HCT116 (cell line): ENCODE results near the gene CLSTN1. TPM values are rescaled to one million over a fixed set of nuclear protein-coding genes. Genes with fewer than 3 reads are reported as not detected.
A peak's percentile ranks its signal among the peaks of the same experiment; 100 is the strongest.

Experiments used
- ATAC-seq: fragments of 200-7000 bp; cut with Tn5 transposase; 2 replicates; pipeline ENCODE4 v1.9.1; 2020; ENCODE audit warnings: mild to moderate bottlenecking, moderate library complexity
- BruUV-seq: library from RNA; stranded (reverse); fragments of 400-500 nt; replicated peaks from 2 replicates; lab custom pipeline; 2021; lab: Mats Ljungman, UMichigan
- CTCF ChIA-PET: fragments of 300-600 bp; sonication (Branson Sonifier 250); formaldehyde crosslinking; loops from one replicate; lab custom pipeline; 2021; ENCODE audit warnings: antibody characterized with exemption; lab: Charles Lee
- POLR2A ChIA-PET: fragments of 300-600, 350-600 bp; sonication (Branson Sonifier 250); formaldehyde crosslinking; loops from one replicate; lab custom pipeline; 2021; ENCODE audit warnings: antibody characterized with exemption; lab: Charles Lee
- RAD21 ChIA-PET, 2 experiments: fragments of 300-600 bp; sonication (Branson Sonifier 250); formaldehyde crosslinking; loops; one replicate each; lab custom pipeline; 2023; ENCODE audit warnings: low total read pairs in 2 of 2; ENCODE audit not compliant: uncharacterized antibody in 2 of 2, unreplicated experiment in 2 of 2, low non-redundant PET in 1 of 2; lab: Charles Lee
- DNase-seq: peaks from one replicate; pipeline ENCODE4 v3.0.0-alpha.2; 2010; ENCODE audit warnings: low read depth, low spot score
- H2AFZ ChIP-seq: fragments of 200-600 bp; shearing (Covaris generic), sonication (generic); 2 replicates; pipeline ENCODE4 v1.6.1; 2017; ENCODE audit warnings: low read depth, mixed run types, mixed read lengths, antibody characterized with exemption, low read length; ENCODE audit not compliant: poor library complexity, severe bottlenecking
- H3K27ac ChIP-seq: 2 replicates; pipeline ENCODE4 v1.5.1; 2012; ENCODE audit warnings: low read depth, low read length
- H3K27me3 ChIP-seq: fragments of 200-600 bp; sonication (generic); 2 replicates; pipeline ENCODE4 v1.6.1; 2016; ENCODE audit warnings: mixed run types, low read length, mixed read lengths; ENCODE audit not compliant: insufficient read depth
- H3K36me3 ChIP-seq, 2 experiments: fragments of 200-500 bp in 1 of 2; fragments of 200-600 bp in 1 of 2; sonication (Bioruptor generic) in 1 of 2; sonication (generic) in 1 of 2; 2 replicates each; pipeline versions ENCODE4 v1.5.1 to v1.6.1; 2014 to 2016; ENCODE audit warnings: low read length in 2 of 2, inconsistent platforms in 1 of 2, mixed read lengths in 1 of 2, mixed run types in 1 of 2; ENCODE audit not compliant: insufficient read depth in 2 of 2, control insufficient read depth in 1 of 2
- H3K4me1 ChIP-seq, 2 experiments: fragments of 200-600 bp in 1 of 2; sonication (generic) in 1 of 2; 2 replicates each; pipeline versions ENCODE4 v1.5.1 to v1.6.1; 2012 to 2017; ENCODE audit warnings: low read length in 2 of 2, inconsistent platforms in 1 of 2, mild to moderate bottlenecking in 1 of 2, mixed read lengths in 1 of 2, mixed run types in 1 of 2, moderate library complexity in 1 of 2; ENCODE audit not compliant: insufficient read depth in 2 of 2, control insufficient read depth in 1 of 2
- H3K4me2 ChIP-seq: fragments of 200-600 bp; sonication (generic); 2 replicates; pipeline ENCODE4 v1.6.1; 2017; ENCODE audit warnings: mixed run types, low read length, mixed read lengths
- H3K4me3 ChIP-seq, 2 experiments: fragments of 200-600 bp in 1 of 2; sonication (generic) in 1 of 2; replicated peaks in 1 of 2; 2 replicates each; pipeline ENCODE4 v1.5.1; 2011 to 2016; ENCODE audit warnings: low read length in 2 of 2, control low read depth in 1 of 2, low read depth in 1 of 2, mild to moderate bottlenecking in 1 of 2, mixed read lengths in 1 of 2, mixed run types in 1 of 2
- H3K79me2 ChIP-seq: fragments of 200-600 bp; sonication (generic); 2 replicates; pipeline ENCODE4 v1.6.1; 2017; ENCODE audit warnings: mild to moderate bottlenecking, mixed run types, low read length, moderate library complexity, mixed read lengths; ENCODE audit not compliant: insufficient read depth
- H3K9ac ChIP-seq: fragments of 200-600 bp; sonication (generic); 2 replicates; pipeline ENCODE4 v1.6.1; 2016; ENCODE audit warnings: low read length, mixed read lengths
- H3K9me2 ChIP-seq: fragments of 200-600 bp; sonication (generic), shearing (Covaris generic); 2 replicates; pipeline ENCODE4 v1.6.1; 2017; ENCODE audit warnings: mixed run types, mild to moderate bottlenecking, moderate library complexity; ENCODE audit not compliant: insufficient read depth
- H3K9me3 ChIP-seq, 2 experiments: fragments of 200-500 bp in 1 of 2; fragments of 200-600 bp in 1 of 2; sonication (Bioruptor generic) in 1 of 2; sonication (generic) in 1 of 2; 2 replicates each; pipeline ENCODE4 v1.6.1; 2014 to 2017; ENCODE audit warnings: low read length in 2 of 2, mixed read lengths in 2 of 2, inconsistent platforms in 1 of 2, low read depth in 1 of 2, mild to moderate bottlenecking in 1 of 2, mixed run types in 1 of 2, moderate library complexity in 1 of 2; ENCODE audit not compliant: control insufficient read depth in 1 of 2, insufficient read depth in 1 of 2
- H4K20me1 ChIP-seq: fragments of 200-600 bp; sonication (generic), shearing (Covaris generic); 2 replicates; pipeline ENCODE4 v1.6.1; 2017; ENCODE audit warnings: mixed run types, mild to moderate bottlenecking, moderate library complexity; ENCODE audit not compliant: insufficient read depth
- CBX3 ChIP-seq: IDR thresholded peaks from 2 replicates; pipeline ENCODE4 v1.6.1; 2012; ENCODE audit warnings: low read depth
- EGR1 ChIP-seq: IDR thresholded peaks from 2 replicates; pipeline ENCODE4 v1.6.1; 2012; ENCODE audit warnings: low read depth
- ELF1 ChIP-seq: IDR thresholded peaks from 2 replicates; pipeline ENCODE4 v1.6.1; 2012; ENCODE audit warnings: low read depth, borderline replicate concordance
- EZH2 ChIP-seq: fragments of 200-600 bp; sonication (generic); IDR thresholded peaks from 2 replicates; pipeline ENCODE4 v1.6.1; 2017; ENCODE audit warnings: antibody characterized with exemption, mixed run types
- EZH2phosphoT487 ChIP-seq: fragments of 200-600 bp; IDR thresholded peaks from 2 replicates; pipeline ENCODE4 v1.6.1; 2018; ENCODE audit warnings: antibody characterized with exemption, borderline replicate concordance
- FOSL1 ChIP-seq: IDR thresholded peaks from 2 replicates; pipeline ENCODE4 v1.6.1; 2012; ENCODE audit warnings: low read depth
- JUND ChIP-seq: IDR thresholded peaks from 2 replicates; pipeline ENCODE4 v1.6.1; 2012
- POLR2A ChIP-seq: IDR thresholded peaks from 2 replicates; pipeline ENCODE4 v1.7.0; 2011; ENCODE audit warnings: borderline replicate concordance; ENCODE audit not compliant: insufficient read depth, insufficient read length; ENCODE audit errors: extremely low read depth
- POLR2AphosphoS5 ChIP-seq: IDR thresholded peaks from 2 replicates; pipeline ENCODE4 v1.6.1; 2011; ENCODE audit warnings: mild to moderate bottlenecking, low read depth, low read length, moderate library complexity
- RAD21 ChIP-seq: IDR thresholded peaks from 2 replicates; pipeline ENCODE4 v1.6.1; 2012; ENCODE audit warnings: low read depth, mild to moderate bottlenecking
- SP1 ChIP-seq: IDR thresholded peaks from 2 replicates; pipeline ENCODE4 v1.6.1; 2012; ENCODE audit warnings: low read depth
- SRF ChIP-seq: IDR thresholded peaks from 2 replicates; pipeline ENCODE4 v1.6.1; 2012; ENCODE audit warnings: low read depth
- TCF7L2 ChIP-seq: IDR thresholded peaks from 2 replicates; pipeline ENCODE4 v1.7.0; 2011; ENCODE audit warnings: borderline replicate concordance, inconsistent platforms; ENCODE audit not compliant: insufficient read depth, insufficient read length; ENCODE audit errors: extremely low read depth
- YY1 ChIP-seq: IDR thresholded peaks from 2 replicates; pipeline ENCODE4 v1.6.1; 2011; ENCODE audit warnings: low read length, low read depth, moderate library complexity, mild to moderate bottlenecking; ENCODE audit not compliant: insufficient replicate concordance; ENCODE audit errors: extremely low read depth
- ZFX ChIP-seq: fragments of 450-650 bp; IDR thresholded peaks from 2 replicates; pipeline ENCODE4 v1.6.1; 2017
- ZNF274 ChIP-seq: fragments of 200-500 bp; sonication (Bioruptor generic); IDR thresholded peaks from 2 replicates; pipeline ENCODE4 v1.6.1; 2014; ENCODE audit warnings: mild to moderate bottlenecking, low read depth, low read length, inconsistent platforms
- intact Hi-C: fragments of 100-400 bp; cut with micrococcal nuclease; formaldehyde crosslinking; loops from 2 replicates; pipeline ENCODE4 v1.10.0; 2022
- total RNA-seq: library from RNA; stranded (reverse); gene quantifications from one replicate; pipeline ENCODE4 v1.2.1, GENCODE V29; 2021; ENCODE audit not compliant: unreplicated experiment
- TF ChIP-seq, protein P1 (sequence below): IDR thresholded peaks from 2 replicates; pipeline ENCODE4 v1.6.1; 2012; ENCODE audit warnings: low read depth
- TF ChIP-seq, protein P2 (sequence below): IDR thresholded peaks from 2 replicates; pipeline ENCODE4 v1.6.1; 2012
- TF ChIP-seq, protein P3 (sequence below), 3 experiments: fragments of 200-600 bp in 1 of 3; sonication (generic) in 1 of 3; IDR thresholded peaks in 2 of 3; conservative IDR thresholded peaks in 1 of 3; 2 replicates each; pipeline ENCODE4 v1.5.1; 2012 to 2017; ENCODE audit warnings: low read depth in 2 of 3, low read length in 2 of 3, antibody characterized with exemption in 1 of 3, borderline replicate concordance in 1 of 3, control low read depth in 1 of 3, mild to moderate bottlenecking in 1 of 3, mixed read lengths in 1 of 3, mixed run types in 1 of 3, moderate library complexity in 1 of 3; ENCODE audit not compliant: insufficient read depth in 1 of 3
- TF ChIP-seq, protein P4 (sequence below): IDR thresholded peaks from 2 replicates; pipeline ENCODE4 v1.6.1; 2011; ENCODE audit warnings: mild to moderate bottlenecking, low read length, moderate library complexity; ENCODE audit not compliant: insufficient replicate concordance; ENCODE audit errors: extremely low read depth

CLSTN1 gene
- total RNA-seq, 1 experiment from 2014 or later, result 113 TPM

DNA sequence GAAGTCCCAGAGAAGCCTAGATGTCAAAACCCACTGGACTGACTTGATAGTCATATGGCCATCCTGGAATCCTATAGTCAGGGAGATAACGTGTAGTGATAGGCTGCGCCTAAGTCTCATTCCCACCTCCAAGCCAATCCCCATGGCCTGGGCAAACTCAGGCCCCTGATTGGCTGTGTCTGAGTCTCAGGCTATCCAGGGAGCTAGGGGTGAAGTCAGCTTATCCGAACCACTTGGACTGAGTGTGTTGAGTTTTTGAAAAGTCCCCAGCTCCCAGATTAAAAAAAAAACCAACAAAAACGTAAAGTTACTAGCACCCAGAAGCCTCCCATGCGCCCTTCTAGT is 120.6 kb downstream of the CLSTN1 start:
- RAD21 ChIA-PET, result no interaction called here

More for the DNA sequence above, 120.6 kb downstream of the CLSTN1 start:
- no TSS peak for BruUV-seq
- no peak overlapping the region for H3K9ac ChIP-seq
- H3K9me3 ChIP-seq, result no peaks in the 10 kb centered on the region
- peaks cover 15 to 24% of the 10 kb centered on the region in 2 experiments for H3K4me1 ChIP-seq
- ATAC-seq (peak; percentile 37; the same call in 1 of the 2 replicates), DNase-seq (no peak)
- POLR2A ChIA-PET, result no interaction called here
- intact Hi-C loops, result no loop called here
- H3K27me3 ChIP-seq, result no peaks in the 10 kb centered on the region
- H3K9me2 ChIP-seq, result no peaks in the 10 kb centered on the region
- H3K36me3 ChIP-seq, result no peaks in the 10 kb centered on the region
- TF ChIP-seq ZNF274 (no peak), EZH2phosphoT487 (no peak), YY1 (no peak), EGR1 (no peak), CBX3 (no peak), POLR2A (no peak), JUND (no peak), ELF1 (no peak), FOSL1 (no peak), RAD21 (no peak), POLR2AphosphoS5 (no peak), SP1 (no peak), SRF (no peak), EZH2 (no peak), TCF7L2 (no peak), ZFX (no peak)
- TF ChIP-seq, protein P1, sequence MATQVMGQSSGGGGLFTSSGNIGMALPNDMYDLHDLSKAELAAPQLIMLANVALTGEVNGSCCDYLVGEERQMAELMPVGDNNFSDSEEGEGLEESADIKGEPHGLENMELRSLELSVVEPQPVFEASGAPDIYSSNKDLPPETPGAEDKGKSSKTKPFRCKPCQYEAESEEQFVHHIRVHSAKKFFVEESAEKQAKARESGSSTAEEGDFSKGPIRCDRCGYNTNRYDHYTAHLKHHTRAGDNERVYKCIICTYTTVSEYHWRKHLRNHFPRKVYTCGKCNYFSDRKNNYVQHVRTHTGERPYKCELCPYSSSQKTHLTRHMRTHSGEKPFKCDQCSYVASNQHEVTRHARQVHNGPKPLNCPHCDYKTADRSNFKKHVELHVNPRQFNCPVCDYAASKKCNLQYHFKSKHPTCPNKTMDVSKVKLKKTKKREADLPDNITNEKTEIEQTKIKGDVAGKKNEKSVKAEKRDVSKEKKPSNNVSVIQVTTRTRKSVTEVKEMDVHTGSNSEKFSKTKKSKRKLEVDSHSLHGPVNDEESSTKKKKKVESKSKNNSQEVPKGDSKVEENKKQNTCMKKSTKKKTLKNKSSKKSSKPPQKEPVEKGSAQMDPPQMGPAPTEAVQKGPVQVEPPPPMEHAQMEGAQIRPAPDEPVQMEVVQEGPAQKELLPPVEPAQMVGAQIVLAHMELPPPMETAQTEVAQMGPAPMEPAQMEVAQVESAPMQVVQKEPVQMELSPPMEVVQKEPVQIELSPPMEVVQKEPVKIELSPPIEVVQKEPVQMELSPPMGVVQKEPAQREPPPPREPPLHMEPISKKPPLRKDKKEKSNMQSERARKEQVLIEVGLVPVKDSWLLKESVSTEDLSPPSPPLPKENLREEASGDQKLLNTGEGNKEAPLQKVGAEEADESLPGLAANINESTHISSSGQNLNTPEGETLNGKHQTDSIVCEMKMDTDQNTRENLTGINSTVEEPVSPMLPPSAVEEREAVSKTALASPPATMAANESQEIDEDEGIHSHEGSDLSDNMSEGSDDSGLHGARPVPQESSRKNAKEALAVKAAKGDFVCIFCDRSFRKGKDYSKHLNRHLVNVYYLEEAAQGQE, result no peak
- TF ChIP-seq, protein P2, sequence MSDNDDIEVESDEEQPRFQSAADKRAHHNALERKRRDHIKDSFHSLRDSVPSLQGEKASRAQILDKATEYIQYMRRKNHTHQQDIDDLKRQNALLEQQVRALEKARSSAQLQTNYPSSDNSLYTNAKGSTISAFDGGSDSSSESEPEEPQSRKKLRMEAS, result no peak
- TF ChIP-seq, protein P3, sequence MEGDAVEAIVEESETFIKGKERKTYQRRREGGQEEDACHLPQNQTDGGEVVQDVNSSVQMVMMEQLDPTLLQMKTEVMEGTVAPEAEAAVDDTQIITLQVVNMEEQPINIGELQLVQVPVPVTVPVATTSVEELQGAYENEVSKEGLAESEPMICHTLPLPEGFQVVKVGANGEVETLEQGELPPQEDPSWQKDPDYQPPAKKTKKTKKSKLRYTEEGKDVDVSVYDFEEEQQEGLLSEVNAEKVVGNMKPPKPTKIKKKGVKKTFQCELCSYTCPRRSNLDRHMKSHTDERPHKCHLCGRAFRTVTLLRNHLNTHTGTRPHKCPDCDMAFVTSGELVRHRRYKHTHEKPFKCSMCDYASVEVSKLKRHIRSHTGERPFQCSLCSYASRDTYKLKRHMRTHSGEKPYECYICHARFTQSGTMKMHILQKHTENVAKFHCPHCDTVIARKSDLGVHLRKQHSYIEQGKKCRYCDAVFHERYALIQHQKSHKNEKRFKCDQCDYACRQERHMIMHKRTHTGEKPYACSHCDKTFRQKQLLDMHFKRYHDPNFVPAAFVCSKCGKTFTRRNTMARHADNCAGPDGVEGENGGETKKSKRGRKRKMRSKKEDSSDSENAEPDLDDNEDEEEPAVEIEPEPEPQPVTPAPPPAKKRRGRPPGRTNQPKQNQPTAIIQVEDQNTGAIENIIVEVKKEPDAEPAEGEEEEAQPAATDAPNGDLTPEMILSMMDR (IDR thresholded peaks at IDR 0.05 in 2 of 3, conservative IDR thresholded peaks at IDR 0.05 in 1 of 3; ENCODE audit: borderline replicate concordance in 1 of 3, insufficient read depth in 1 of 3, low read depth in 2 of 3, low read length in 2 of 3), result no peak
- TF ChIP-seq, protein P4, sequence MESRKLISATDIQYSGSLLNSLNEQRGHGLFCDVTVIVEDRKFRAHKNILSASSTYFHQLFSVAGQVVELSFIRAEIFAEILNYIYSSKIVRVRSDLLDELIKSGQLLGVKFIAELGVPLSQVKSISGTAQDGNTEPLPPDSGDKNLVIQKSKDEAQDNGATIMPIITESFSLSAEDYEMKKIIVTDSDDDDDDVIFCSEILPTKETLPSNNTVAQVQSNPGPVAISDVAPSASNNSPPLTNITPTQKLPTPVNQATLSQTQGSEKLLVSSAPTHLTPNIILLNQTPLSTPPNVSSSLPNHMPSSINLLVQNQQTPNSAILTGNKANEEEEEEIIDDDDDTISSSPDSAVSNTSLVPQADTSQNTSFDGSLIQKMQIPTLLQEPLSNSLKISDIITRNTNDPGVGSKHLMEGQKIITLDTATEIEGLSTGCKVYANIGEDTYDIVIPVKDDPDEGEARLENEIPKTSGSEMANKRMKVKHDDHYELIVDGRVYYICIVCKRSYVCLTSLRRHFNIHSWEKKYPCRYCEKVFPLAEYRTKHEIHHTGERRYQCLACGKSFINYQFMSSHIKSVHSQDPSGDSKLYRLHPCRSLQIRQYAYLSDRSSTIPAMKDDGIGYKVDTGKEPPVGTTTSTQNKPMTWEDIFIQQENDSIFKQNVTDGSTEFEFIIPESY, result no peak
- no peaks in the 10 kb centered on the region for H4K20me1 ChIP-seq
- H3K4me3 ChIP-seq, result no peak overlapping the region
- no peaks in the 10 kb centered on the region for H3K79me2 ChIP-seq
- H3K4me2 ChIP-seq, result no peak overlapping the region
- CTCF ChIA-PET, result interaction anchor here (1.0 to 2.0 kb wide), 4 partner anchors 8 to 19 kb away, joined by 3 to 6 read pairs (median 4); no protein-coding TSS in a partner anchor
- H2AFZ ChIP-seq, result no peak overlapping the region
- H3K27ac ChIP-seq, result no peak overlapping the region
